Measurements from ENCODE around the gene MACROD2.

GRCh38 chr20:14489544-14489943, 494.2 kb downstream of the MACROD2 start:
- TF ChIP-seq CTCF (optimal IDR thresholded peaks at IDR 0.05 in 1 of 3, IDR thresholded peaks at IDR 0.05 in 1 of 3, conservative IDR thresholded peaks at IDR 0.05 in 1 of 3; ENCODE audit: extremely low read depth in 1 of 3, insufficient read depth in 2 of 3, low read length in 3 of 3) = no peak
- TF ChIP-seq EZH2 (IDR thresholded peaks at IDR 0.05; ENCODE audit: low read length) = no peak
